ENCODE results near the gene POLL.
"Not testable (repeated sequence)": the region's sequence is repeated elsewhere in the genome, so short reads cannot be mapped to it uniquely, and the experiment has no call there.

Gene POLL

DNA sequence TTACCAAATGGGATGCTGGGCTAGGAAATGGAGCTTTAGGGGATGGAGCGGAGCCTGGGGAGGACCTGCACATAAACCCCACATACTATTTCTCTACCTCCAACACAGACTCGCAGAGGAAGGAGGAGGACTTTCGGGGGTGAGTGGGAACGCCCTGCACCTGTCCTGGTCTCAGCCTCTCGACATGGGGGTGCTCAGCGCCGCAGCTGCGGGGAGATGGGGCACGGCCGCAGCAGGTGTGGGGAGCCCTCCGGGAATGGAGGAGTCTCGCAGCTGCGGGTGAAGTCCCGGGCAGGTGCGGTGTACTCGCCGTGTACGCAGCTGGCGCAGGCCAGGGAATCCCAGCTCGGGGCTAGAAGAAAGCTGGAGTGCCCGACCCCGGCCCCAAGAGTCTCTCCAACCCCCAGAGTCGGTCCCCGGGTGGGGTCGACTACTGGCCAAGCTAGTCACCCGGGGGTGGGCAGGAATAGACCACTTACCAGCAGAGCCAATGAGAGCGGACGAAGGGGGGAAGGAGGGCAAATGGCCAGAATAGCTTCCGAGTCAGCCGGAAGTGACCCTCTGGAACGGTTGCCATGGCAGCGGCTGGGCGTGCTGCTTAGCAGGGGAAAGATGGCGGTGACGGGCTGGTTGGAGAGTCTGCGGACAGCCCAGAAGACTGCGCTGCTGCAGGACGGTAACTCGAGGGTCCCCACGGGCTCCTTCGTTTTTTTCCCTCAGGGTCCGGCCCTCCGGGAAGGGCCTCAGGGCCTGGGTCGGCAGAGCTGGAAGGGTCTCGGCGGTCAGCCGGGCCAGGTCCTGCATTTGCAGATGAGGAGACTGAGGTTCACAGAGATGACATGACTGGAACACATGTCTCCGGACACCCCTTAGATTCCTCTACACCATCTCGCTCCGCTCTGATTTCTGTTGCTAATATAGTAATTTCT, at the start of gene POLL, which contains the start of gene DPCD:
POLL (minus strand) TSS at position 533 of the 929 bp plus-strand sequence. CDS start 897 bp downstream, outside the sequence.
DPCD (plus strand) TSS at position 597 of the 929 bp plus-strand sequence; CDS start at position 613, 16 bp downstream.
- DNase-seq (peak; percentile 97), ATAC-seq (peak; percentile 97)

DNA sequence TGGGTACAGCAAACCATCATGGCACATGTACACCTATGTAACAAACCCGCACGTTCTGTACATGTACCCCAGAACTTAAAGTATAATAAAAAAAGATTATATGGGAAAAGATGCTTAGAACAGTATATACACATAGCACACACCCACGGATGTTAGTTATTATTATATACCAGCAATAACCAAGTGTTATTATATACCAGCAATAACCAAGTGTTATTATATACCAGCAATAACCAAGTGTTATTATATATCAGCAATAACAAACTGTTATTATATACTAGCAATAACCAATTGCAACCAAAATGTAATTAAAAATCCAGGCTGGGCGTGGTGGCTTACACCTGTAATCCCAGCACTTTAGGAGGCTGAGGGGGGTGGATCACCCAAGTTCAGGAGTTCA, 45.5 kb upstream of the POLL start:
- DNase-seq, ATAC-seq: not testable (repeated sequence)

DNA sequence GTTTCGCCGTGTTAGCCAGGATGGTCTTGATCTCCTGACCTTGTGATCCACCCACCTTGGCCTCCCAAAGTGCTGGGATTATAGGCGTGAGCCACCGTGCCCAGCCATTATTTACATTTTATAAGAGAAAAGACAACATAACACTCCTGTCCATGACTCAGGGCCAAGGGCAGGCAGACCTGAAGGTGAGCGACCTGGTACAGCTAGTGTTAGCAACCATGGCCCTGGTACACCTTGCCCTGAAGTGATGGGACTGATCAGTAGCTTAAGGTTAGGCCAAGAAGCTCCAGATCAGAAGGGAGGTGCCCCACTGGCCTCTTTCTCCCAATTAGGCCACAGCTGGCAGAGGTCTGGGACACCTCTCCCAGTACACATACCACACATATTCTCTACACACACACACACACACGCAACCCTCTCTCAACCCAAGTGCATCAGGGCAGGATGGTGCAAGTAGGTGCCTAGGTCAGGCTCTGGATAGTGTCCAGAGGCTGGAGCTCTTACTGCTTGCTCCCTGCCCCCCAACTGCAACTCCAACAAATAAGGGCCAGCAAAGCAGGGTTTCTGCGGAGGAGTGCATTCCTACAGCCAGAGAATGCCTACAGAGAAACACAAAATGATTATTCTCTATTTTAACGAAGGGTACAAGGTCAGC, 43.9 kb upstream of the POLL start:
- no peak for DNase-seq
- no peak for ATAC-seq

DNA sequence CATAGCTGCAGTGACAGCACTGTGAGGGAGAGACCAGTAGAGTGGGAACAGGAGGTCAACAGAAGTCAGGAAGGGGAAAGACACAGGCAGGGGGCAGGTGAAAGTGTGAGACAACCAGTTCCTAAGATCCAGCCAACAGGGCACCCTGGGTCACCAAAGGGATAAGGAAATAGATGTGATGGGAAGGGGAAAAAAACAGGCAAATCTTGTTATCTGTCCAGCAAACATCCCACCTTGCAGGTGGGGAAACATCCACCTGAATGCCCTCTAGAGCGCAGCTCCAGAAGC, 42.5 kb upstream of the POLL start:
- ATAC-seq (no peak), DNase-seq (no peak)

DNA sequence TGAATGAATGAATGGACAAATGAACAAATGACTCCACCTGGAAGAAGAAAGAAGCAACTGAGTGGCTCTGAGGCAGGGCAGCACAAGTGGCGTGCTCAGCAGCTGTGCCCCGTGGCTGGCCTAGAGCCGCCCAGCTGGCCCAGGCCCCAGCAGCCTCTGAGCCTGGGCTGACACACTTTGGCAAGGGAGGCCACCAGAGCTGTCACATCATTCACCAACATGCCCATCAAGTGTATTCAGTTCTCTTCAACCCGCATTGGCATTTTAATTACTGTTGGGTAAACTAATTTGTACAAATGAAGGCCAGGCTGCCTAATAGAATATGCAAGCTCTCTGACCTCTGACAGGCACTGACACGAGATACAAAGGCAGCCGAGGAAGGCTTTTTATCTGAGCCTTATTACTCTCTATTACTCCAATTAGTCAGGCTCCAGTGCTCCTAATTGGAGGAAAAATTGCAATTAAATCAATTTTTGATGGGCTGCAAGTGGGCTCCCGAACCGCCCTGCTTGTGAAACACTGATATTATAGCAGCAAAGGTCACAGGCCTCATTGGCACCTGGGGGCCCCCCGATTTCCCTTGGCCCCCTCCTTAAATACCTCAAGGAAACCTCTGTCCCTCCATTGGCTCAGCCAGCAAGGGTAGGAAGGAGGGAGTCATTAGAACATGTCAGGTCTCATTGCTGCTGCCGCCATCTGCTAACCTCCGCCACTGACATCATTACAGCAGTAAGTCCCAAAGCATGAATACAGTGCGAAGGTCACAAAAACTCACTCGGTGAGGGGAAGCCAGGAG, 42.0 kb upstream of the POLL start:
- DNase-seq = no peak
- ATAC-seq = no peak

DNA sequence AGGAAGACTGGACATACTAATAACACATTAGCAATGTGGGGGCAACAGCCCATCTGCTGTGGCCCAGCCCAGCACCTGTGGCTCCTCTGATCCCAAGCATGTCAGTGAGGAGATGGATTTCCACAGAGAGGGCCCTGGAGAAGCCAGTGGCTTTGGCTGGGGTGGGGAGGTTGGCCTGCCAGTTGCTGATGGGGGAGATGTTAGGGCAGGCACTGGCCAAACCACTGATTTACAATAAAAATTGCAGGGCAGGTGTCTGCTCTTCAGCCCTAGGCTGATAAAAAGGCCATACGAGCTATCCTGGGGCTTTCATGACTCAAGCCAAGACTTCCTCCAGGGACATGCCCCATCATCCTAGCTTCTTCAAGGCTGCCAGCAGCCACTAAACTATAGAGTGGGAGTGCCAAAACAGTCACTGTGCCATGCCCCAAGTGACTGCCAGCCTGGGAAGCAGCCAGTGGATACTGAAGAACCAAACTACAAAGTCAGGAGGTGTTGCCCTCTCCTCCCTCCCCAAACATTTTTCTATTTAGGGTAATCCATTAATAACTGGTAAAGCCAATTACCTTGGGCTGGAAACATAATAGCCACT, 37.9 kb upstream of the POLL start:
- DNase-seq (no peak), ATAC-seq (no peak)

DNA sequence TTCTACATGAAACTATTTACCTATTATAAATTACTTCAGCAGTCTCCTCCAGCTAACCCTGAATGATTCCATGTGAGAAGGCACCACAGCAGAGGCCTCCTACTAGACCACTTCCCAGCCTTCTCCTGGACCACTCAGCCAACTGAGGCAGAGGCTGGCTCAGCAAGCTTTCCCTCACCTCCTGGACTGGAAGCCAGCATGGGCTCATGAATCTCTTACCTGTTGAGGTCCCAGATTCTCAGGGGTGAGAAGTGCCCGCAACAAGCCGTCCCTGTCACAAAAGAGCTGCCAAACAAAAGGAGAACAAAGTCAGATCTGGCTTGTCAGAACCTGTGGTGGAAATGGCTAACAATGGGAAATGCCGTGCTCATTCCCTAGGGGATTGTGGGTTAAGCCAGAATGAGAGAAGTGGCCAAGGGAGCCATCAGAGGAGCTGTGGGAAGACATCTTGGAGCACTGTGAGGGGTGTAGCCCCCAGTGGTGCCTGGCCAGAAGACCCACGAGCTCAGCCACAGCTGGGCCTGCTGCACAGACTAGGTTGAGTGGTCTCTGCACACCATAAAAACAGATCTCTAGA, 36.6 kb upstream of the POLL start:
- no peak for DNase-seq
- ATAC-seq = no peak

DNA sequence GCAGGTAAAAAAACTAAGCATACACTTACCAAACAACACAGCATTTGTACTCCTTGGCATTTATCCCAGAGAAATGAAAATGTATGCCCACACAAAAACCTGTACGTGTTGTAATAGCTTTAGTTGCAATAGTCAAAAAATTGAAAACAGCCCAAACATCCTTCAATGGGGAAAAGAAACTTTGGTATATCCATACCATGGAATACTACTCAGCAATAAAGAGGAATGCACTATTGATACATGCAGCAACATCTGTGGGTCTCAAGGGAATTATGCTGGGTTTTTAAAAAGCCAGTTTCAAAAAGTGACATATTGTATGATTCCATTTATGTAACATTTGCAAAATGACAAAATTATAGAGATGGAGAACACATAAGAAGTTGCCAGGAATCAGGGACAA, 35.5 kb upstream of the POLL start:
- DNase-seq (no peak), ATAC-seq (no peak)

DNA sequence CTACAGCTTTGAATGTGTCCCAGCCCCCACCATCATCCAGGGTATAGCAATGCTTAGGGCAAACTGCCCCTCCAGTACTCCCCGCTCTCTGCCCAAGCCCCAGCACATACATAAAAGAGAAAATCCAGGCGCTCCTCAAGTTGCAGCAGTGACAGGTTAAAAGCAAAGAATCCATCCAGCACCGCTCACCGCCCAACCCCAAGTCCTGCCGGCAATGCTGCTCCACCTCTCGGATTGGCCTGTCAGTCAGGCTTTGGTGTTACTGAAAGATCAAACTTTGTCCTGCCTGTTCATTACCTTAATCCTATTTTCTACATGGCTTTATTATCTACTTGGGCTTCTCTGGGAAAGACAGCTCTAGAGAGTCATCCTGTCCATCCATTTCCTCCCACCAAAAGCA, 31.9 kb upstream of the POLL start:
- no peak for ATAC-seq
- DNase-seq = no peak

DNA sequence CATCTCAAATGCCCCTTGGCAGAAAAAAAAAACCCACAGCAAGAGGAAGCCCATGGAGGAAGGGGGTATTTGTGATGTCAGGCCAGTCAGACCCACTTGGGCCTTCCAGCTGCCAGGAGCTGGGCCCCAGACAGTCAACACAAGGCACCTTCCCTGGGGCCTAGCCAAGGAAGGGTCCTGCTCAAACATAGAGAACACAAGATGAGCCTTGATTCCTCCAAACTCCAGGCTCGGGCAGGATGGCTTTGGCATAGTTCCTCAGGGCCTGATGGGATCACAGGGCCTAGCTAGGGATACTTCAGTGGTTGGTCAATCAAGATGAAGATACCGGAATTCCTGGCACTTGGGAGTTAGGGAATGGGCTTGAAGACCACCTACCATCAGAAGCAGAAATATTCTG, 30.8 kb upstream of the POLL start:
- DNase-seq (no peak), ATAC-seq (no peak)

DNA sequence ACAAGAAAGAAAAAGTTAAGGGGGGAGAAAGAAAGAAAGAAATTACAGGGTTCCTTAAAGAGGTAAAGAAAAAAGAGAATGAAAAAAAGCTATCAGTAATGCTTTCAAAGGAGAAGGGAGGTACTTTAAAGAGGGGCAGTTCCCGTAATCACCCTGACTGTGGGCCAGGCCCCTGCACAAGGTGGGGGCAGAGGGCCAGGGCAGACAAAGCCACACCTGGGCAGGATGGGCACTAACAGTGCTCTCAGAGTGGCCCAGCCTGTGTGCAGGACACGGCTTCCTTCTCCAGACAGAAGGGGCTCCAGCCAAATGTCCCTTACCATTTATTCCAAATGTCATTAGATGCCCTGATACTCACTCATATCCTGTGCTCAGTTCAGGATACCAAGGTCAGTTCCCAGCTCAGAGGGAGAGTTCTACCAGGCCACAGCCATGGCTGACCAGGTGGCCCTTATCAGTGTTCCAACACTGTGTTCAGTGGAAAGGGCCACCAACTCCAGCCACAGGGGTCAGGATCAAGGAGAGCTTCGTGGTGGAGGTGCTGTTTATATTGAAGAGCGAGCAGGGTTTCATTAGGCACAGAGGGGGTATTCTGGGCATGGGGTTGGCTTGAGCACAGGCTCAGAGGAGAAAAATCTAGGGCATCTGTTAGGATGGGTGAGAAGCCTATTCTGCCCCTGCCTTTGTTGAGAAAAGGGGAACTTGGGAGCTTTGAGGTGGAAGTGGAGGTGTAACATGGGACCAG, 29.9 kb upstream of the POLL start:
- ATAC-seq = no peak

DNA sequence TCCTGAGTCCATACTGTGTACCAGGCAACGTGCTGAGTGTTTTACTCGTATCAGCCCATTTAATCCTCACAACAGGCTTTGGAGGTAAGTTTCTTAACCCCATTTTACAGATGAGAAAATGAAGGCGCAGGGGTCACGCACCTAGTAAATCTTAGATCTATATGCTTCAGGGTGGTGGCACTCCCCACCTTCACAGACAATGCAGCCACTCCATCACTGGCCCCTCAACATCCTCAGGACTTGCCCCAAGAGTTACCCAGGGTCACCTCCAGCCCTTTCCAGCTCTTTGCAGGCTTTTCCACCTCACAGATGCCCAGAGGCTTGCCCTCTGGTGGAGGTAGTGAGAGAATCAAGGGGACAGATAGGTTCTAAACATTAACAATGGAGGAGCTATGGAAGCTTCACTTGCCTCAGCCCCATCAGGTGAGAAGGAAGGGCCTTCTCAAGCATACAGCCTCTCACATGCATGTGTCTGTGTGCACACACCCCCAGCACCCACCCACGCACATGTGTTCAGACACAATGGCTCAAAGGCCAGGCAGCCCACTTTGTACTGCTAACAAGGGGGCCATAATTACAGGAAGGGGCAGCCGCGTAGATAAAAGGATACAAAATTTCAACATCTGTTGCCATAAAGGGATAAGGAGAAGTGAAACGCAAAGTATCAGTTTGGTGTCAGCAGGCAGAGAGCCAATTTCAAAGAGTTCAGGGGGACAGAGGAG, 29.2 kb upstream of the POLL start:
- ATAC-seq (no peak), DNase-seq (no peak)

More for the DNA sequence above, 29.9 kb upstream of the POLL start:
- DNase-seq = no peak

DNA sequence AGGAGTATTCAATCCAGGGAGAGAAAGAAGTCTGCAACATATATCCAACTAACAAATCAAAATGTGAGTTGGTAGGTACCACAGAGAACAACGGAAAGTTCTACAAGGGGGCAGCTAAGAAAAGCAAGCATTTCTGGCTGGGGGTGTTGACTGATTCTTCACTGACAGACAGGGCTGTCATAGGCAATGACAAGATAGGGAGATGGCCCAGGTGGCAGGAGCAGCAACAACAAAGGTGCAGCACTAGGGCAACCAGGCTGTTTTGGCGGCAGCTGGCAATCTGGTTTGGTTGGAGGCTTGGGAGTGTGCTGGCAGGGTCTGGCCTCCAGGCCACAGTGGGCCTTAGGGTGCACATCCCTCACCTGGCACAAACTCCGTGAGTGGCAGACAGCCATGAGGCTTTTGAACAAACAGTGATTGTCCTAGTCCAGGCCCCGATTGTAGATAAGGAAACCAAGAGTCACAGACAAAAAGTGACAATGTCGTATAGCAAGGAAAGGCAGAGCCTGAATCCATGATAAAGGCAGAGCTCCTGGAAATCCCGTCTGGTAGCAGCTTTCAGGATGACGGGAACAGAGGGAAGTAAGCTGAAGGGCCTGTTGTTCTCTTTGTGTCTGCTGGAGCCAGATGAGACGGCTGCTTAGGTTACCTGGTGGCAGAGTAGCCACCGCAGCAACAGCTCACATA, 28.5 kb upstream of the POLL start:
- DNase-seq (no peak), ATAC-seq (no peak)

DNA sequence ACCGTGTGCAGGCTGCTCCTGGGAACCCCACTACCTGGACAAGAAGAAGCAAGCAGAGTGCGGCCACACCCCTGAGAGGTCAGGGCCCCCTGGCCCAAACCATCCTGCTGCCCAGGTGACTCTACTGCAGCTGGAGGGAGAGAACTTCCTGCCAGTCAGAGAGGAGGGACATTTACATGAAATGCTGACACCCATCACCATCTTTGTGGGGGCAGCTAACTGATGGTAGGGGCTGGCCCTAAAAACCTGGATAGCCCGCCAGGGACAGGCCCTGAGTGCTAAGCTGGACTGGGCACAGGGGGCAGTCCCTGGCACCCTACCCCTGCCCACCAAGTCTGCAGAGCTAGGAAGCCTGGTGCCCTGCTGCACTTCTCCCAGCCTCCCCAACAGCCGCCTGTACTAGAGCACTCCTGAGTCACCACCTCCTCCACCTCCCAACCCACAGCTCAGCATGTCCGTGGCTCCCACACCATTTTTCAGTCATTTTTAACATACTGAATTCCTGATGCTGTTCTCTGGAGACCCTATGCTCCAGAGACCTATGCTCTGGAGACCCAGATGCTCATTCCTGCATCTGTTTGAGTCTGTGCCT, 27.6 kb upstream of the POLL start:
- no peak for ATAC-seq
- no peak for DNase-seq

DNA sequence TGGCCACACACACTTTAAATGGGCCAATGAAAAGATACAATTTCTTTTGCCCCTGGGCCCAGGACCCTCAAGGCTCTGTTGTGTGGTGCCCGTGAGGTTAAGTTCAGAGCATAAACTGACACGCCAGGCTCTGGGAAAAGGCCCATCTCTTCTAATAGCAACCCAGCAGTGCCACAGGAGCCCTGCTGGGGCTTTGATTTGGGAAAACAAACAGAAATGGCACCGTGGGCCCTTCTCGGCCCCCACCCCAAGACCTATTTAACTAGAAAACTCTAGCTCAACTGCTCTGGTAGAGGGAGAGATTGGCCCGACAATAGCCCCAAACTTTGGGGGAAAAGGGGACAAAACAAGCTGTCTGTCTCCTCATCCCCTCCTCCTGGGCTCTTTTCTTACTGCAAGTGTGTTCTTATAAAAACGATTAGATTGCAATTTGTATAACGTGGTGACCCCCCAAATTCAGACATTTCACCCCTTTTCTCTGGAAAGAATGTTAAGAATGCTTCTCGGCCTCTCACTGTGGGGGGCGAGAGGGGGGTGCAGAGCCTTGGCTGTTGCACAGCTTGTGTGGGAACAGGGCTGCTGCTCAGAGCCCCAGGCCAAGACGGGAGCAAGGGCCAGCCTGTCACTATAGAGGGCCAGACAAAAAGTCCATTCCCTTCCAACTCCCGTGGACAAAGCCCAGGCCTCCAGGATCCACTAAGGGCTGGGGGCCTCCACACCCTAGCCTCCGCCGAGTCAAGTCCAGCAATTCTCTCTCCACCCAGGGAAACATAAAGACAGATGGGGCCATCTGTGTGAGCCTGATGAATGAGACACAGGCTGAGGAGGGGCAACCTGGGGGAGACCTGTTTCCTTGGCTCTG, 26.8 kb upstream of the POLL start:
- DNase-seq = no peak
- no peak for ATAC-seq

DNA sequence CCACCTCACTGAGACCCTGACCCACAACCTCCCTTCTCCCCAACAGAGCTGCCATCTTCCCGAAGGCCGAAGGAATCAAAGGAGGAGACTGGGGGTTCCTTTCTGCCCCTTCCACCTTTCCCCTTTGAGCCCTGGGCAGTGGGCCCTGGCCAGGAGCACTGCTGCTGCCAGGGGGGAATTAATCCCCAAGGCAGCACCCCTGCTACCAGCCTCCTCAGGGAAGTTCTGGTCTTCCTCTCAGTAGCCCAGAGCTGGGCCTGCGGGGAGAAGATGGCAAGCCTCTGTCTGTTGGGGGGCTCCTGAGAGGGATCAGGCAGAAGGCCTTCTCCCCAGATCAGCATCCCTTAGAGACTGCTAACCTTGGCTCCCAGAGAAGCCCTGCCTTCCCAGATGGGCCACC, 25.6 kb upstream of the POLL start:
- ATAC-seq (no peak), DNase-seq (no peak)

DNA sequence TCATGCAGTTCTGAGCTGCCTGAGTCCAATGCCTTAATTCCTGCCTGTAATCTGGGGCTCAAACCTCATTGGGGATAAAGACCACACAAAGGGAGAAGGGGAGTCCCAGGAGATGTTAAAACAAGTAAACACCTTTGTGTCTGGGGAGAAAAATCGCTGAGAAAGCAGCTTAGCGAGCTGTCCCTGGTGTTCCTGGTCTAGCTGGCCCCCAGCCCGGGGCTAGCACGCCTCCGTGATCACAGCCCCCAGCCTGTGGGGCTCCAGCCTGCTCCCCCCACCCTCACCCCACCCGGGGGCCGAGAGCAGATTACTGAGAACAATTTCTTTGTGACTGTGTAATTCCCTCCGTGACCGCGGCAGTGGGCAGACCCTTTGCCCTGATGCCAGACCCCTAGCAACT, 24.8 kb upstream of the POLL start:
- DNase-seq (no peak), ATAC-seq (no peak)

DNA sequence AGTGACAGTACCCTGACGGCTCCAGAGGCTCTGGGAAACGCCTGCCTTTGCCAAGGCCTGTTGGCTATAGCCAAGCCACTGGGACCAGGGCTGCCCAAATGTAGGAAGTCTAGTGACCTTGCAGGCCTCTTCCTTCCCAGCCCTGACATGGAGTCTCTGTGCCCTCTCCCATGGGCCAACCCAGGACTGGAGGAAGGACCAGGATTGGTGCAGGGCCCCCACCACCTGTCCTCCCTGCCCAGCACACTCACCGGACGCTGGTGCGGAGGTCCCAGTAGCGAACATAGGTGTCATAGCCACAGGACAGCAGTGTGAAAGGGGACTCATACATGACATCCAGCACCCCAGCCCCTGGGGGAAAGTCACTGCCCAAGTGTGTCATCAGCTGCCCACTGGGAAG, 24.0 kb upstream of the POLL start:
- DNase-seq = no peak
- no peak for ATAC-seq

Measured in stimulated activated naive CD8-positive, alpha-beta T cell treated with anti-CD3 and anti-CD28 coated beads, Interleukin-15, Interleukin-2, amounts not matched to agents 100 U/mL and 50 U/mL, for 24 hours (primary cell).